IMR-90 (cell line): ENCODE measurements around the gene CMTM1. TPM values are rescaled to one million over a fixed set of nuclear protein-coding genes. Genes with fewer than 3 reads are reported as not detected.

Experiments used
- ATAC-seq: fragments of 200-7000 bp; cut with Tn5 transposase; 2 replicates; pipeline ENCODE4 v1.9.1; 2020; ENCODE audit warnings: low read depth, mild to moderate bottlenecking, moderate library complexity
- BruUV-seq: library from RNA; stranded (reverse); fragments of 400-500 nt; replicated peaks from 2 replicates; lab custom pipeline; 2021; lab: Mats Ljungman, UMichigan
- CTCF ChIA-PET: fragments of 300-600 bp; formaldehyde crosslinking; extraction: SDS; loops from one replicate; lab custom pipeline; 2021; ENCODE audit warnings: antibody characterized with exemption; lab: Yijun Ruan, JAX
- POLR2A ChIA-PET: fragments of 300-600 bp; sonication (Branson Sonifier 250); formaldehyde crosslinking; loops from one replicate; lab custom pipeline; 2022; ENCODE audit warnings: antibody characterized with exemption; ENCODE audit not compliant: unreplicated experiment; lab: Charles Lee
- DNase-seq: peaks from one replicate; pipeline ENCODE4 v3.0.0; 2013
- H2AFZ ChIP-seq: replicated peaks from 2 replicates; pipeline ENCODE3; 2013; ENCODE audit warnings: low read length, mild to moderate bottlenecking; ENCODE audit not compliant: poor library complexity
- H2AK5ac ChIP-seq: 2 replicates; pipeline ENCODE4 v1.6.1; 2013; ENCODE audit warnings: low read depth, low read length, inconsistent platforms
- H2AK9ac ChIP-seq: replicated peaks from 2 replicates; pipeline ENCODE3; 2013; ENCODE audit warnings: mild to moderate bottlenecking, low read depth, low read length, moderate library complexity; ENCODE audit not compliant: poor library complexity
- H2BK120ac ChIP-seq: 2 replicates; pipeline ENCODE4 v1.6.1; 2013; ENCODE audit warnings: low read depth, low read length, inconsistent platforms
- H2BK15ac ChIP-seq: 3 replicates; pipeline ENCODE4 v1.6.1; 2013; ENCODE audit warnings: low read depth, low read length, inconsistent platforms
- H2BK20ac ChIP-seq: 2 replicates; pipeline ENCODE4 v1.6.1; 2013; ENCODE audit warnings: low read depth, mild to moderate bottlenecking, inconsistent platforms, low read length, moderate library complexity
- H2BK5ac ChIP-seq: 2 replicates; pipeline ENCODE4 v1.6.1; 2013; ENCODE audit warnings: mild to moderate bottlenecking, low read depth, low read length, inconsistent platforms; ENCODE audit not compliant: poor library complexity, severe bottlenecking
- H3K14ac ChIP-seq: replicated peaks from 2 replicates; pipeline ENCODE4 v1.6.1; 2013; ENCODE audit warnings: low read depth, low read length, inconsistent platforms
- H3K18ac ChIP-seq: 2 replicates; pipeline ENCODE4 v1.6.1; 2013; ENCODE audit warnings: low read depth, low read length, control low read depth
- H3K23ac ChIP-seq: 2 replicates; pipeline ENCODE4 v1.6.1; 2013; ENCODE audit warnings: low read depth, low read length, inconsistent platforms
- H3K27ac ChIP-seq: 2 replicates; pipeline ENCODE4 v1.5.1; 2013; ENCODE audit warnings: mild to moderate bottlenecking, control low read depth, low read length; ENCODE audit not compliant: insufficient read depth
- H3K27me3 ChIP-seq: 2 replicates; pipeline ENCODE4 v1.6.1; 2013; ENCODE audit warnings: low read length; ENCODE audit not compliant: control insufficient read depth, insufficient read depth
- H3K36me3 ChIP-seq: 2 replicates; pipeline ENCODE4 v1.6.1; 2013; ENCODE audit warnings: low read length, mixed read lengths; ENCODE audit not compliant: control insufficient read depth, insufficient read depth
- H3K4ac ChIP-seq: 2 replicates; pipeline ENCODE4 v1.6.1; 2013; ENCODE audit warnings: low read depth, low read length, inconsistent platforms
- H3K4me1 ChIP-seq: 2 replicates; pipeline ENCODE4 v1.6.1; 2013; ENCODE audit warnings: low read length, mixed read lengths; ENCODE audit not compliant: control insufficient read depth, insufficient read depth
- H3K4me2 ChIP-seq: 2 replicates; pipeline ENCODE4 v1.6.1; 2013; ENCODE audit warnings: low read depth, mild to moderate bottlenecking, control low read depth, low read length, moderate library complexity
- H3K4me3 ChIP-seq: 2 replicates; pipeline ENCODE4 v1.5.1; 2013; ENCODE audit warnings: low read depth, mild to moderate bottlenecking, control low read depth, low read length, moderate library complexity; ENCODE audit not compliant: insufficient read depth
- H3K56ac ChIP-seq: 2 replicates; pipeline ENCODE4 v1.6.1; 2013; ENCODE audit warnings: low read length, inconsistent platforms; ENCODE audit not compliant: insufficient read depth; ENCODE audit errors: extremely low read depth
- H3K79me1 ChIP-seq, 2 experiments: 2 replicates each; pipeline ENCODE4 v1.6.1; 2013; ENCODE audit warnings: low read length in 2 of 2, inconsistent platforms in 1 of 2, low read depth in 1 of 2
- H3K9ac ChIP-seq: 2 replicates; pipeline ENCODE4 v1.6.1; 2013; ENCODE audit warnings: low read depth, low read length, control low read depth
- H3K9me1 ChIP-seq: 2 replicates; pipeline ENCODE4 v1.6.1; 2013; ENCODE audit warnings: low read length, inconsistent platforms; ENCODE audit not compliant: insufficient read depth
- H3K9me3 ChIP-seq: 2 replicates; pipeline ENCODE4 v1.6.1; 2013; ENCODE audit warnings: low read length; ENCODE audit not compliant: control insufficient read depth, insufficient read depth
- H4K20me1 ChIP-seq: 2 replicates; pipeline ENCODE4 v1.6.1; 2013; ENCODE audit warnings: low read length, inconsistent platforms; ENCODE audit not compliant: insufficient read depth
- H4K5ac ChIP-seq: 2 replicates; pipeline ENCODE4 v1.6.1; 2013; ENCODE audit warnings: mild to moderate bottlenecking, low read depth, low read length, control low read depth
- H4K8ac ChIP-seq, 2 experiments: 2 replicates each; pipeline ENCODE4 v1.6.1; 2013; ENCODE audit warnings: low read depth in 2 of 2, low read length in 2 of 2, control low read depth in 1 of 2, inconsistent platforms in 1 of 2
- H4K91ac ChIP-seq: 2 replicates; pipeline ENCODE4 v1.6.1; 2013; ENCODE audit warnings: low read depth, low read length, inconsistent platforms; ENCODE audit not compliant: insufficient read depth
- BHLHE40 ChIP-seq: fragments of 150-350 bp; IDR thresholded peaks from 2 replicates; pipeline ENCODE4 v1.6.1; 2016; ENCODE audit warnings: mild to moderate bottlenecking, low read depth, low read length
- CEBPB ChIP-seq: IDR thresholded peaks from 2 replicates; pipeline ENCODE4 v1.6.1; 2012; ENCODE audit warnings: low read depth, low read length, improper control_type of control experiment
- CHD1 ChIP-seq: IDR thresholded peaks from 2 replicates; pipeline ENCODE4 v1.6.1; 2012; ENCODE audit warnings: low read depth, low read length, improper control_type of control experiment
- CTCF ChIP-seq: conservative IDR thresholded peaks from 2 replicates; pipeline ENCODE4 v1.5.1; 2012; ENCODE audit warnings: mild to moderate bottlenecking, low read depth, low read length, improper control_type of control experiment
- ELK1 ChIP-seq: fragments of 150-350 bp; IDR thresholded peaks from 2 replicates; pipeline ENCODE4 v1.6.1; 2016; ENCODE audit warnings: low read depth, mild to moderate bottlenecking, low read length, moderate library complexity, borderline replicate concordance
- FOS ChIP-seq: fragments of 150-350 bp; IDR thresholded peaks from 2 replicates; pipeline ENCODE4 v1.6.1; 2016; ENCODE audit warnings: low read depth, low read length
- MAFK ChIP-seq: IDR thresholded peaks from 2 replicates; pipeline ENCODE4 v1.6.1; 2012; ENCODE audit warnings: low read depth, low read length, improper control_type of control experiment
- MAZ ChIP-seq: IDR thresholded peaks from 2 replicates; pipeline ENCODE4 v1.6.1; 2012; ENCODE audit warnings: low read depth, mild to moderate bottlenecking, low read length, improper control_type of control experiment, moderate library complexity, borderline replicate concordance
- MXI1 ChIP-seq: IDR thresholded peaks from 2 replicates; pipeline ENCODE4 v1.6.1; 2012; ENCODE audit warnings: low read depth, mild to moderate bottlenecking, low read length, moderate library complexity, borderline replicate concordance
- NFE2L2 ChIP-seq: fragments of 150-350 bp; IDR thresholded peaks from 2 replicates; pipeline ENCODE4 v1.6.1; 2016; ENCODE audit warnings: low read depth, mild to moderate bottlenecking, low read length
- POLR2A ChIP-seq: IDR thresholded peaks from 2 replicates; pipeline ENCODE4 v1.6.1; 2012; ENCODE audit warnings: mild to moderate bottlenecking, low read depth, low read length
- RAD21 ChIP-seq: IDR thresholded peaks from 2 replicates; pipeline ENCODE4 v1.6.1; 2012; ENCODE audit warnings: low read length, improper control_type of control experiment
- RCOR1 ChIP-seq: IDR thresholded peaks from 2 replicates; pipeline ENCODE4 v1.6.1; 2012; ENCODE audit warnings: mild to moderate bottlenecking, low read length, improper control_type of control experiment; ENCODE audit not compliant: insufficient replicate concordance
- RFX5 ChIP-seq: IDR thresholded peaks from 2 replicates; pipeline ENCODE4 v1.8.0; 2012; ENCODE audit warnings: low read depth, mild to moderate bottlenecking, low read length, moderate library complexity
- SMC3 ChIP-seq: fragments of 150-350 bp; IDR thresholded peaks from 2 replicates; pipeline ENCODE4 v1.6.1; 2016; ENCODE audit warnings: low read depth, mild to moderate bottlenecking, antibody characterized with exemption, low read length, moderate library complexity
- WGBS, 2 experiments: methylation state at CpG; one replicate each; pipeline versions ENCODE4 v1.1.5 to v1.1.7; 2013; ENCODE audit warnings: missing lambda C conversion rate in 2 of 2; ENCODE audit not compliant: insufficient read length in 1 of 2; ENCODE audit errors: extremely low coverage in 2 of 2; 5-methylcytosine and 5-hydroxymethylcytosine counted together
- dilution Hi-C: fragments of 300-500 bp; cut with HindIII; formaldehyde crosslinking; loops from one replicate; pipeline ENCODE4 v1.14.3; 2018; ENCODE audit warnings: low sequenced_read_pairs; ENCODE audit not compliant: unreplicated experiment
- in situ Hi-C: fragments of 300-500 bp; cut with MboI; formaldehyde crosslinking; loops from 3 replicates; pipeline ENCODE4 v1.14.3; 2019; ENCODE audit warnings: low sequenced_read_pairs, inconsistent platforms, mixed read lengths
- intact Hi-C: fragments of 100-400 bp; cut with micrococcal nuclease; formaldehyde crosslinking; loops from 2 replicates; pipeline ENCODE4 v1.10.0; 2022
- polyA plus RNA-seq, 3 experiments: library from polyadenylated mRNA; depleted of rRNA; stranded (reverse); fragments of >200 nt; gene quantifications; 2 replicates each; pipeline ENCODE4 v1.2.3, GENCODE V29; 2012; ENCODE audit warnings: low replicate concordance in 1 of 3
- total RNA-seq: library from RNA; depleted of rRNA; stranded (reverse); fragments of >200 nt; gene quantifications from 2 replicates; pipeline ENCODE4 v1.2.3, GENCODE V29; 2012

The CMTM1 gene
- total and polyA plus RNA-seq, 2 of the 4 experiments (the other 2 are of a cell fraction): 0.54 to 2.1 TPM

- no peak overlapping the region for H4K8ac ChIP-seq
- H3K4me3 ChIP-seq: no peak overlapping the region
- H2AFZ ChIP-seq: no peak overlapping the region
- H3K9me3 ChIP-seq: no peaks in the 10 kb centered on the region
- peak overlapping the region; percentile 34 for H2AK9ac ChIP-seq
- no peak overlapping the region for H2BK5ac ChIP-seq
- H2AK5ac ChIP-seq: no peak overlapping the region
- H3K27me3 ChIP-seq: no peaks in the 10 kb centered on the region
- no TSS peak for BruUV-seq
- H3K79me1 ChIP-seq: peaks cover 19 to 26% of the 10 kb centered on the region in 2 experiments
- H3K9me1 ChIP-seq: peaks cover 12% of the 10 kb centered on the region; the same call in 1 of the 2 replicates
- H3K4me1 ChIP-seq: peaks cover 5% of the 10 kb centered on the region
- H4K5ac ChIP-seq: no peak overlapping the region
- no peak overlapping the region for H3K27ac ChIP-seq
- H4K91ac ChIP-seq: no peak overlapping the region
- dilution Hi-C loops (no loop called here), intact Hi-C loops (no loop called here), in situ Hi-C loops (no loop called here)
- no peak overlapping the region for H2BK15ac ChIP-seq
- no peak overlapping the region for H3K23ac ChIP-seq
- ChIA-PET POLR2A (no interaction called here), CTCF (no interaction called here)
- H3K56ac ChIP-seq: no peak overlapping the region
- H2BK20ac ChIP-seq: no peak overlapping the region
- 100% methylated on average over 1 of the region's 5 CpGs; no CpG with 5 or more reads in 1 of the 2 experiments for WGBS, 2 experiments
- H2BK120ac ChIP-seq: no peak overlapping the region
- no peak overlapping the region for H3K9ac ChIP-seq
- no peak overlapping the region for H3K14ac ChIP-seq
- no peak overlapping the region for H3K18ac ChIP-seq
- H3K4ac ChIP-seq: no peak overlapping the region
- peaks cover 4% of the 10 kb centered on the region; the same call in 1 of the 2 replicates for H3K36me3 ChIP-seq
- ATAC-seq (no peak), DNase-seq (no peak)
- H3K4me2 ChIP-seq: no peak overlapping the region
- no peaks in the 10 kb centered on the region for H4K20me1 ChIP-seq
- no peak for TF ChIP-seq CTCF
- no peak for TF ChIP-seq CEBPB
- TF ChIP-seq MXI1: no peak
- TF ChIP-seq SMC3: no peak
- no peak for TF ChIP-seq RCOR1
- TF ChIP-seq RAD21: no peak
- TF ChIP-seq ELK1: no peak
- no peak for TF ChIP-seq BHLHE40
- TF ChIP-seq RFX5: no peak
- no peak for TF ChIP-seq NFE2L2
- TF ChIP-seq POLR2A: no peak
- TF ChIP-seq CHD1: no peak
- no peak for TF ChIP-seq MAFK
- TF ChIP-seq FOS: no peak
- no peak for TF ChIP-seq MAZ
Measured at GRCh38 chr16:66547101-66547989, 18.9 kb upstream of the CMTM1 start.
